T-helper 2 cell (primary cell): Measurements from ENCODE around the gene FEM1A.
A peak's percentile ranks its signal among the peaks of the same experiment; 100 is the strongest.
"Not testable (repeated sequence)": the region's sequence is repeated elsewhere in the genome, so short reads cannot be mapped to it uniquely, and the experiment has no call there.

Source experiments
- DNase-seq, 5 experiments: peaks; one replicate each; pipeline versions ENCODE4 v3.0.0 to v3.0.0-alpha.2; 2012 to 2022

The FEM1A gene

DNA sequence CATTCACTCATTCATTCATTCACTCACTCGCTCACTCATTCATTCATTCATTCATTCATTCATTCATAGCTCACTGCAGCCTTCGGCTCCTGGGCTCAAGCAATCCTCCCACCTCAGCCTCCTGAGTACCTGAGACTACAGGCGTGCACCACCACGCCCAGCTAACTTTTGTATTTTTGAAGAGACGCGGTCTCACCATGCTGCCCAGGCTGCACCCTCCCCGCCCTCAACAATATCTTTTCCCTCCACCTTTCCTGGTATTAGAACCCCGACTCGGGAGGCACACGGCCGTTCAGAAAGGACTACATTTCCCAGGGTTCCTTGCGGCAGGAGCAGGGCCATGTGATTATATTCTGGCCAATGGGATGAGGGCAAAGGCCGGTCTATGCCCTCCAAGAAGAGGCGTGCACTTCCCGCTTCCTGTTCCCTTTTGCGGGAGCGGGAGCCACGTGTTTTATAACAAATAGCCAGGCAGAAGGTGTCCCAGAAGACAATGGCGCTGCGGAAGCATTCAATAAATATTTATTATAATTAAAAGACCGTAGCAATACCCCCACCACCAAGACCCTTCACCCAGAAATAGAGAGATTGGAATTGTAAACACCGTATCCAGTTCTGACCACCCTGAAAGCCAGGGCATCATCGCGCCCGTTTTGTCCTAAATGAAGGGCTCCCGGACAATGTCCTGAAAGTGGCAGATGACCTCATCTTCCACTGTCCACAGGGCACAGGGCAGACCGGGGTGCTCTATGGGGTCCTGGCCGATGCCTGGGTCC lies 24.1 kb downstream of the FEM1A start:
- peak in 4 of 5 experiments; percentile 58 to 72 (median 62) for DNase-seq

DNA sequence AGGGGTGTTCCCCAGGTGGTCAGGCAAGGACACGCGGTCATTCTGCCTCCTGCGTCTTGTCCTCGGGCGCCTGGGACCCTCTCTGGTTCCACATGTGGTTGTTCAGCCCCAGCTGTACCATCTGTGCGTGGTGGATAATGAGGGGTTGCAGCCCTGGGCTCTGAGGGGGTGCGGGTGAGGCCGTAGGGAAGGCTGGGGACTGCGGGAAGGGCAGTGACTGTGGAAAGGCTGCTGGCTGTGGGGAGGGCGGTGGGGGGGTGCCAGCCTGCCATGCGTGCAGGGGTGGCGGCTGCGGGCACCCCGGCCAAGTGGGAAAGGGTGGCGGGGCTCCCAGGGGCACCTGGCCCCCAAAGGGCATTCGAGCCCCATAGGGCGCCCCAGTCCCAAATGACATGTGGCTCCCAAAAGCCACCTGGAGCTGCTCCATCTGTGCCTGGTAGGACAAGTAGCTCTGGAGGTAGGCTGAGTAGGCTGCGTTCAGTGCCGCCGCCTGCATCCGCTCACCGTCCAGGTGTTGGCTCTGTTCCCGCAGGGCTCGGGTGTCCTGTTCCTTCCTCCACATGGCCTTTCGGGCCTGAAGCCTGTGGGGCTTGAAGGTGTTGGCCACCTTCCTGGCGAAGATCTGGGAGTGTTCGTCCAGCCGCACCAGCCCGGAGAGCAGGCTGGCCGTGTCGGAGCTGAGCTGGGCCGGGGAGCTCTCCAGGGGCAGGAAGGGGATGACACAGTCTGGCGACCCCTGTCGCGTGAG lies 24.8 kb downstream of the FEM1A start:
- DNase-seq: no peak

DNA sequence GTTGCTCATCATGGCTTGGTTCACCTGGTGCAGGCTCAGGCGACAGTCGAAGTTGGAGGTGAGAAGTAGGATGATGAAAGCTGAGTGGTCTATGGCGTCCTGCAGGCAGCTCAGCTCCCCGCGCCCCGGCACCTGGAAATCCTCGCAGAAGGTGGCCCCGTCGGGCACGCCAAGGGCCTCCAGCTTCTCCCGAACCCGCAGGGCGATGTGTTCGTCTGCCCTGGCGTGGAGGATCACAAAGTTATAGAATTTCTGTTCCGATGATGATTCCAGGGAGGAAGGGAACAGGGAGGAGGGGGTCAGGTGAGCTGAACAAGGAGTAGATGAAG lies 25.4 kb downstream of the FEM1A start:
- DNase-seq: no peak

DNA sequence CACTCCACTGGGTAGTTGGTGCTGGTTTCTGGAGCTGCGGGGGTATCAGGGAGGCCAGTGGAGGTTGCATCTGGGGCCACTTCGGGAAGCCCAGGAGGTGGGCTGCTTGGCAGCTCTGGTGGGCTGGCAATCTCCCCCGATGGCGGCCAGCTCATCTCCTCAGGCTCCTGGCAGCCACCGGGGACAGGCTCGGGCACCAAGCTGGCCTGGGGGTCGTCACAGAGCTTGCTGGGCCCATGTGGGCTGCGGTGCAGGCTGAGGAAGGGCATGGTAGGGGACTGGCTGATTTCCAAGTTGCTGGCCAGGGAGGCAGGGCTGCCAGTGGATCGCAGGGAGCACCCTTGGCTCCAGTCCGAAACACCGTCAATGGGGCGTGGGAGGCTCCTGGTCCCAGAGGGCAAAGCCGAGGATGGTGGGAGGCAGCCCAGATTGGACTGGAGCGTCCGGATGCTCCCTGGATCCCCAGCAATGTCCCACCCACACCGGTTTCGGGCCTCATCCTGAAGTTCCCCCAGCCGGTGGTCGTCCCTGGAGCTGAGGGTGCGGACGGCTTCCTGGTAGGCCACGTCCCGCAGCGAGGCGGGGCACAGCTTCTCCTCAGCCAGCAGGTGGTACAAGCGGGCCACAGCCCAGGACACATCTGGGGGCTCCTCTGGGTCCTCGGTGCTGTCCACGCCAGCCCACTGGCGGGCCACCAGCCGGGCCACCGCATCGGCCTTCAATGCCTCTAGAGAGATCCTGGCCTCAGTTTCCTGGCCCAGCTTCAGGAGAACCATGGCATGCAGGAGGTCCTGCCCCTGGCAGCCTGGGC lies 26.1 kb downstream of the FEM1A start:
- no peak for DNase-seq

DNA sequence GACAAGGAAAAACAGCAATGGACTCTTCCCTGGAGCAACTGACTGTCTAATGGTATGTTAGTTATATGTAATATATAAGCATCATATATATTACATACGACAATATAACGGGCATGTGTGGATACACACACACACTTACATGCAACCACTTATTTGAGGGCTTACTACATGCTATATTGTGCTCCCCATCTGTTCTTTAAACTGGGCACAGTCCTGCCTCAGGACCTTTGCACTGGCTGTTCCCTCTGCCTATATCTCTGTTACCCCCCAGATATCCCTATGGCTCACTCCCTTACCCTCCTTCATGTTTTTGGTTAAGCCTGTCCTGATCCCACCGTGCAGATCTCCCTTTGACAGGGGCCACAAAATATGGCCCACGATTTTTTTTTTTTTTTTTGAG lies 29.7 kb downstream of the FEM1A start:
- no peak for DNase-seq

DNA sequence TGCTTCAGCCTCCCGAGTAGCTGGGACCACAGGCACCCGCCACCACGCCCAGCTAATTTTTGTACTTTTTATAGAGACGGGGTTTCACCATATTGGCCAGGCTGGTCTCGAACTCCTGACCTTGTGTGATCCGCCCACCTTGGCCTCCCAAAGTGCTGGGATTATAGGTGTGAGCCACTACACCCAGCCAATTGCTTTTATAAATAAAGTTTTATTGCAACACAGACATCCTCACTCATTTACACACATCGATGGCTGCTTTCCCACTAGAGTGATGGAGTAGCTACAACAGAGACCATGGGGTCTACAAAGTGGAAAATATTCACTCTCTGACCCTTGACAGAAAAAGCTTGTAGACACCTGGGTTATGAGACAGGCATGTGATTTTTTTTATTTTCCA lies 30.8 kb downstream of the FEM1A start:
- not testable (repeated sequence) for DNase-seq

DNA sequence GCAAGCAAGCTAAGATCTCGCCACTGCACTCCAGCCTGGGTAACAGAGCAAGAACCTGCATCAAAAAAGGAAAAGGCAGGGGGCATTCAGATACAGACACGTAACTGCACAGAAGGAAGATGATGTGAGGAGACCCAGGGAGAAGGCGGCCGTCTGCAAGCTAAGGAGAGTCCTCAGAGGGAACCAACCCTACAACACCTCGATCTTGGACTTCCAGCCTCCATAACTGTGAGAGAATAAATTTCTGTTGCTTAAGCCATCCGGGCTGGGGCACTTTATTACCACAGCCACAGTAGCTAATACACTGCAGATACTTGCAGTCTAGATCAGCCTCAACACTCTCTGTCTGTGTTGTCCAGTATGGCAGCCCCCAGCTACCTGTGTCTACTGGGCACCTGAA lies 32.0 kb downstream of the FEM1A start:
- DNase-seq: no peak

DNA sequence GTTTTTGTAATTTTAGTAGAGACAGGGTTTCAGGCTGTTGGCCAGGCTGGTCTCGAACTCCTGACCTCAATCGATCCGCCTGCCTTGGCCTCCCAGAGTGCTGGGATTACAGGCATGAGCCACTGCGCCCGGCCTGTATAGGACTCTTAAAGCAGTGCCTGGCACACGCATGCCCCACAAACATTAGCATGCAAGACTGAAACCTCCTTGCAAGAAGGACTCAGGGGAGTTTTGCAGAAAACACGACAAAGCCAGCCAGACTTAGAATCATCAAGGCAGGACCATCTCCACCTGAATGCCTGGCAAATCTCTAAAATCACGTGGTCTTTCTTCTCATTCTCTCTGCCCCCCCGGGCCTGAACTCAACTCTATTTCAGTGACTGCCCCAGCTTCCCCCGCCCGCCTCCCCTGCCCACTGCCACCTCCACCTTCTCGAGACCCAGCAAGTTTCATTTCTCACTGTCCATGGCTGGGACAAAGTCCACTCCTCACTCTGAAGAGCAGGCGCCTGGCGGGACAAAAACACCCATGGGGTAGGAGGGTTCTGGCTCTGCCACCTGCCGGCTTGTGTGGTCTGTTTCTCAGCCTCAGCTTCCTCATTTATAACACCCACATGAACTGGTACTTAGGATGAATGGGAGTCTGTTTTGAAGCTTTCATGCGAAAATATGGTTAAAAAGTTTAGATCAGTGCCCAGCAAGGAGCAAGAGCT lies 37.6 kb downstream of the FEM1A start:
- no peak for DNase-seq

DNA sequence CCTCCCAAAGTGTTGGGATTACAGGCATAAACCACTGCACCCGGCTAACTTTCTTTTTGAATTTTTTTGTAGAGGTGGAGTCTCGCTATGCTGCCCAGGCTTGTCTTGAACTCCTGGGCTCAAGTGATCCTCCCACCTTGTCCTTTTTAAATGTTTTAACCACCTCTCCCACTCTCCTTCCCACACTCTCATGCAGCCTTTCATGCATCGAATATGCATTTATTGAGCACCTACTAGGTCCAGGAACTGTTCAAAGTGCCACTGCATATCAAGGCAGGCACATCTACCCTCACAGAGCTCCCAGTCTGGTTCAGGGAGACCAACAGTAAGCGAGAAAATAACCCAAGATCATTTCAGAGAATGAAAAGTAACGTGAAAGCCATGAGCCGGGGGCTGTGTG lies 38.8 kb downstream of the FEM1A start:
- no peak for DNase-seq

DNA sequence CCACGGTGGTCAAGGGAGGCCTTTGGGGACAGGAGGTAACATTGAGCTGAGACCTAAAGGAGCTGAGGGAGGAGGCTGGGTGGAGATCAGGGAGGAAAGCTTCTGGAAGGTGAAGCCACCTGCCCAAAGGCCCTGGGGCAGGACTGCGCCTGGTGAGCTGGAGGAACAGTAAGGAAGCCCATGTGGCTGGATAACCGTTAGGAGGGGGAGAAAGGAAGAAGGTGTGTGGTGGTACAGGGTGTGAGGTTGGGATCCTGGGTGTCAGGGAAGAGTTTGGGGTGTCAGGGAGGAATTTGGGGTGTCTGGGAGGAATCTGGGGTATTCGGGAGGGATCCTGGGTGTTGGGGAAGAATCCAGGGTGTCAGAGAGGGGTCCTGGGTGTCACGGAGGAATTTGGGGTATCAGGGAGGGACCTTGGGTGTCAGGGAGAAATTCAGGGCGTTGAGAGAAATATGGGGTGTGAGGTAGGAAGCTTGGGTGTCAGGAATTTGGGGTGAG lies 39.3 kb downstream of the FEM1A start:
- DNase-seq: no peak

DNA sequence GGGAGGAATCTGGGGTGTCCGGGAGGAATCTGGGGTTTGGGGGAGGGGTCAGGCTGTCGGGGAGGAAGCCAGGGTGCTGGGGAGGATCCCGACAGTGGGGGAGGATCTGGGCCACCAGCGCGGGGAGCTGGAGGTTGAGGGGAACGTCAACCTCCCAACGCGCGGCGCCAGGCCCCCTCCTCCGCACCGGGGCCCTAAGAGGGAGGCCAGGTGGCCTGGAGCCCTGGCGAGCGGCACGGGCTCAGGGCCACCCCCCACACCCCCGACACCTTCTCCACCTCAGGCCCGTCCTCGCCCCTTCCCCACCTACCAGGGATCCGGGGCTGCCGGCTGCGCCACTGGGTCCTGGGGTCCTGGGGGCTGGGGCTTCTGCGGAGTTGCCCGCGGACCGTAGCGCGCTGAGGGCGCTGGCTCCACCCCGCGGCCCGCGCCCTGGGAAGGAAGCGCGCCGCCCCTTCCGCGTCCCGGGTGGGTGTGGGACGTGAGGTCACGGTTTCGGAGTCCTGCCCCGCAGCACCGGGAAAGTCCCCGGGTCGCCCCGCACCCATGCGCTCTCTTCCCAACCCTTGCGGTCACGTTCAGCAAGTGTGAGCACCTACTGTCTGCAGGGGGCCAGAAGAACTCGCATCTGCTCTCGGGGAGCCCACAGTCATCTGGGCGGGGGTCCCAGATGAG lies 39.9 kb downstream of the FEM1A start, which contains the start of gene TICAM1:
Gene TICAM1, minus strand, starts transcription at position 409 of the 675 bp plus-strand sequence. CDS start 13,335 bp downstream, outside the sequence.
- DNase-seq: peak; percentile 73 to 84 (median 80)

DNA sequence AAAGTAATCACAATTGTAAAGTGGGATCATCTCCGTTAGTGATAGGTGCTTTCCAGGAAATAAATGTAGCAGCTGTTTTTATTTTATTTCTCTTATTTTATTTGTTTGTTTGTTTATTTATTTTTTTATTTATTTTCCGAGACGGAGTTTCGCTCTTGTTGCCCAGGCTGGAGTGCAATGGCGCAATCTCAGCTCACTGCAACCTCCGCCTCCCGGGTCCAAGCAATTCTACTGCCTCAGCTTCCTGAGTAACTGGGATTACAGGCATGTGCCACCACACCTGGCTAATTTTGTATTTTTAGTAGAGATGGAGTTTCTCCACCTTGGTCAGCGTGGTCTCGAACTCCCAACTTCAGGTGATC lies 40.4 kb downstream of the FEM1A start:
- not testable (repeated sequence) for DNase-seq

DNA sequence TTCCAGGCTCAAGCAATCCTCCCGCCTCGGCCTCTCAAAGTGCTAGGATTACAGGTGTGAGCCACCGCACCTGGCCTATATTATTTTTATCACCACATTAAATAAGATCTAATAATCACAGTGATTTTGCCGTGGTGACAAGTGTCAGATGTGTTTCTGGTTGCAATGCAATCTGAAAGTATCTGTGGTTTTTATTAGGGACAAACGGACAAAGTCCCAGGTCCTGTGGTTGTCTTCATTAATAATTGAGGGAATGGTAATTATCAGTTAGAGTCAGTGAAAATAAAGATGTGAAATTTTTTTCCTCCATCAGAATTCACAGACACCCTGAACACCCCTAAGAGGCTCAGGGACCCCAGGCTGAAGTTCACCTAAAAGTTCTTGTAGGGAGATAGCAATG lies 41.2 kb downstream of the FEM1A start:
- no peak for DNase-seq

DNA sequence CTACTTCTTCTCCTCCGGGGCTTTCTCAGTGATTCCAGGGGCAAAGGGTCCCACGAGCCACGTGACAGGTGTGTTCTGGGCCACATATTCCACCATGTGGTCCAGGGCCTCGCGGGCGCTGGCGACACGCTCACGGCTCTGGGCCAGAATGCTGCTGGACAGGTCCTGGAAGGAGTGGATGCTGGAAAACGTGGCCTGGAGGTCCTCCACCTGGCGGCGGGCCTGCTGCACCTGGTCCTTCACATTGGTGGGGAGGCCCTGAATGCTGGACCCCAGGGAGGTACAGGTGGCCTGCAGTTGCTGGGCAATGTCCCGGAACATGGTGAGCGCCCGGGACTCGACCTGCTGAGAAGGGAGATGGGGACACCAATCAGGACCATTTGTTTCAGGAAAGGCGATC lies 47.7 kb downstream of the FEM1A start:
- no peak for DNase-seq

DNA sequence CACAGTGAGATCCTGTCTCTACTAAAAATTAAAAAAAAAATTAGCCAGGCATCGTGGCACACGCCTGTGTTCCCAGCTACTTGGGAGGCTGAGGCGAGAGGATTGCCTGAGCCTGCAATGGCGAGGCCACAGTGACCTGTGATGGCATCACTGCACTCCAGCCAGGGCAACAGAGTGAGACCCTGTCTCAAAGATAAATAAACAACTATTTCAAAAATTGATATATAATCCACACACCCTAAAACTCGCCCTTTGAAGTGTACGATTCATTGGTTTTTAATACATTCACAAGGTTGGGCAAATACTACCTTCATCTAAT lies 52.1 kb downstream of the FEM1A start:
- no peak for DNase-seq

DNA sequence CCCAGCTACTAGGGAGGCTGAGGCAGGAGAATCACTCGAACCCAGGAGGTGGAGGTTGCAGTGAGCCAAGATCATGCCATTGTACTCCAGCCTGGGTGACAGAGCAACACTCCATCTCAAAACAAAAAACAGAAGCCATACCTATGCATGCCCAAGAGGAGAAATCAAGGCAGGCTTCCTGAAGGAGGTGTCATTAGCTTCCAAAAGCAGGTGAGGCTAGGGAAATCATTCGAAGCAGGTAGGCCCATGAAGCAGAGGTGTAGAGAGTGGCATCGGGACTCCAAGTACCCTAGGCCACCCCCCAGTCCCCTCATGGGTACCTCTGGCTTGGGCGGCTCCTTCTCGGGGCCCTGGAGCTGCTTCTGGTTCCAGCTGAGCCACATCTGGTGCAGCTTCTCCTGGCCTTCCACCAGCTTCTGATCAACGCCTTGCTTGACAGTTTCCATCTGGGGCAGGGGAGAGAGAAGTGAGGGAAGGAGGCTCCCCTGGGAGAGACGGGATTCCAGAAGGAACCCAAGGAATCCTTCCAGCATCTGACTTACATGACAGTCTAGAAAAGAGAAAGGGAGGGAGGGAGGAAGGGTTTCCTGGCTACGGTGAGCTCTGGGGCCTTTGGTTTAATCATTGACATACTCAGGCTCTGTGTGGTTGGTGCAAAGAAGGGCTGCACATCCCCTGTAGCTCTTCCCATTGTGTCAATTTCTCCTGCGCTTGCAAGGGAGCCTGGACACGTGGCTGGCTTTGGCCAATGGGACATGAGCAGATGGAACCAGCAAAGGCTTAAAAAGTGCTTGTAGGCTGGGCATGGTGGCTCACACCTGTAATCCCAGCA lies 53.0 kb downstream of the FEM1A start:
- DNase-seq: no peak

DNA sequence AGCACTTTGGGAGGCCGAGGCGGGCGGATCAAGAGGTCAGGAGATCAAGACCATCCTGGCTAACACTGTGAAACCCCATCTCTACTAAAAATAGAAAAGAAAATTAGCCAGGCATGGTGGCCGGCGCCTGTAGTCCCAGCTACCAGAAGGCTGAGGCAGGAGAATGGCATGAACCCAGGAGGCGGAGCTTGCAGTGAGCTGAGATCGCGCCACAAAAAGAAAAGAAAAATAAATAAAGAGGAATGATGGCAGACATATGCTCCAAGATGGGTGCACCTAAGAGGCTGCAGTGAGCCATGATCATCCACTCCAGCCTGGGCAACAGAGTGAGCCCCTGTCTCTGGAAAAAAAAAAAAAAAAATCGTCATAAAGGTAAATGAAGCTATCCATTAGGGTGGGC lies 54.4 kb downstream of the FEM1A start:
- not testable (repeated sequence) for DNase-seq

DNA sequence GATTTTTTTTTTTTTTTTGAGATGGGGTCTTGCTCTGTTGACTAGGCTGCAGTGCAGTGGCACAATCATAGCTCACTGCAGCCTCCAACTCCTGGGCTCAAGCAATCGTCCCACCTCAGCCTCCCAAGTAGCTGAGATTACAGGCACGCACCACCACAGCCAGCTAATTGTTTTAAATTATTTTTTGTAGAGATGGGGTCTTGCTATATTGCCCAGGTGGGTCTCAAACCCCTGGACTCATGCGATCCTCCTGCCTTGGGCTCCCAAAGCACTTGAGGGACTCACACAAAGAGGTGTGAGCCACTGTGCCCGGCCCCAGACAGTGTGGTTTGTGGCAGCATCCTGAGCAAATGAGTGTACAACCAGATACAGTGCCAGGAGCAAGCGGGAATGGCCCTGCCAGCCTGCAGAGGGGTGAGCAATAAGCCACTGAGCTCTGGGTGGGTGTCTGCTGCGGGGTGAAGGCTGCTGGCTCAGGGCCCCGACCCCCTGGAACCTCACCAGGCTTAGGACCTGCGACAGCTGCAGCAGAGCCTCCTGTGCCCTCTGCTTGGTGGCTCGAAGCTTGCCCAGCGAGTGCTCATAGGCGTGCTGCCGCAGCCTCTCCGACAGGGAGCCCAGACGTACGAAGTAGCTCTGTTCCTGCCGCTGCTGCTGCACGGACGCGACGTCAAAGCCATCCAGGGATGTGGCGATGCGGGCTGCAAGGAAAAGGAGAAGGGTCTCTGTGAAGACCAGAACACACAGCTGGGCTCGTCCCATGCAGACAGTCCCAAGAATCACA lies 55.8 kb downstream of the FEM1A start:
- no peak for DNase-seq

DNA sequence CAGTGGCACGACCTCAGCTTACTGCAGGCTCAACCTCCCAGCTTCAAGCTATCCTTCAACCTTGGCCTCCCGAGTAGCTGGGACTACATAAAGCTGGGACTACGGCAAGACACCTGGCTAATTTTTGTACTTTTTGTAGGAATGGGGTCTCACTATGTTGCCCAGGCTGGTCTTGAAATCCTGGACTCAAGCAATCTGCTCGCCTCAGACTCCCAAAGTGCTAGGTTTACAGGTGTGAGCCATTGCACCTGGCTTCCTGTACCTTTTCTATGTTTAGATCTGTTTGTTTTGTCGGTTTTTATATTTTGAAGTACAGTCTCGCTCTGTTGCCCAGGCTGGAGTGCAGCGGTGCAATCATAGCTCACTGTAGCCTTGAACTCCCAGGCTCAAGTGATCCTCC lies 57.5 kb downstream of the FEM1A start:
- no peak for DNase-seq
